A549 (cell line): ENCODE results near the gene NTRK2.

Source experiments
- EHF ChIP-seq: fragments of 250-450 bp; sonication (Bioruptor Pico); IDR thresholded peaks from 2 replicates; pipeline ENCODE4 v1.5.0; 2020; ENCODE audit warnings: mild to moderate bottlenecking
- RCOR1 ChIP-seq: fragments of 150-350 bp; IDR thresholded peaks from 2 replicates; pipeline ENCODE4 v1.6.1; 2014; ENCODE audit warnings: antibody characterized with exemption, low read length, low read depth
- RFX5 ChIP-seq: fragments of 450-650 bp; IDR thresholded peaks from 2 replicates; pipeline ENCODE4 v1.7.1; 2014; ENCODE audit warnings: antibody characterized with exemption, mild to moderate bottlenecking, moderate library complexity
- SMC3 ChIP-seq: fragments of >200 bp; sonication (Bioruptor Twin); formaldehyde crosslinking; IDR thresholded peaks from 3 replicates; pipeline ENCODE4 v1.6.1; 2018; ENCODE audit warnings: inconsistent platforms
- ZSCAN20 ChIP-seq: fragments of 250-450 bp; sonication (Bioruptor Pico); IDR thresholded peaks from 2 replicates; pipeline ENCODE4 v1.8.0; 2022; ENCODE audit warnings: mild to moderate bottlenecking, moderate library complexity
- TF ChIP-seq, protein P1 (sequence below): fragments of 450-650 bp; IDR thresholded peaks from 2 replicates; pipeline ENCODE4 v1.6.1; 2014; ENCODE audit warnings: antibody characterized with exemption

DNA sequence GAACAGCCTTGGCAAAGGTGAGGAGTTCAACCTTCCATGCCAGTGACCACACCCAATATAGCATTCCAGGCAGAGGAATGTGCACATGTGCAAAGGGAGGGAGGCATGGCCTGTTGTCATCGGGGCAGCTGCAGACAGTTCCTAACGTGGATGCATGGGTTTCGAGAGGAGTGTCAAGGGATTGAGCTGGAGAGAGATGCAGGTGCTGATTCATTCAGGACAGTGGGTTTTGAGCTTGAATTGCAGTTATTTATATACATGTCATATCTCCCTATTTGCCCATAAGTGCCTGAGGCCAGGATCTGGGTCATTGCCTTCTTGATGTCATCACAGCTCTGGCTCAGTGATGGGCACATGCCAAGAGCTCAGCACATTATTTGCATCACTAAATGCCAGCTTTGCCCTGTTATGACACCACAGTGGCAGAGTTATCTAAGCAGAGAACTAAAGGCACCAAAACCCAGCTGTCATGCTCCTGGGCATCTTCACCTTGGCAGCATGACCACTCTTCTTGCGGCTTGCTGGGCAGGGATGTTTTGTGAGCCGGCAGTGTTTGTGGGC is 278.0 kb downstream of the NTRK2 start:
- TF ChIP-seq SMC3 (no peak), RCOR1 (no peak), EHF (CRISPR knock-in tag) (no peak), ZSCAN20 (CRISPR knock-in tag) (no peak), RFX5 (no peak)
- TF ChIP-seq, protein P1, sequence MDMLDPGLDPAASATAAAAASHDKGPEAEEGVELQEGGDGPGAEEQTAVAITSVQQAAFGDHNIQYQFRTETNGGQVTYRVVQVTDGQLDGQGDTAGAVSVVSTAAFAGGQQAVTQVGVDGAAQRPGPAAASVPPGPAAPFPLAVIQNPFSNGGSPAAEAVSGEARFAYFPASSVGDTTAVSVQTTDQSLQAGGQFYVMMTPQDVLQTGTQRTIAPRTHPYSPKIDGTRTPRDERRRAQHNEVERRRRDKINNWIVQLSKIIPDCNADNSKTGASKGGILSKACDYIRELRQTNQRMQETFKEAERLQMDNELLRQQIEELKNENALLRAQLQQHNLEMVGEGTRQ, result no peak
